Measurements from ENCODE around the gene ATP2A1.

The ATP2A1 gene

DNA sequence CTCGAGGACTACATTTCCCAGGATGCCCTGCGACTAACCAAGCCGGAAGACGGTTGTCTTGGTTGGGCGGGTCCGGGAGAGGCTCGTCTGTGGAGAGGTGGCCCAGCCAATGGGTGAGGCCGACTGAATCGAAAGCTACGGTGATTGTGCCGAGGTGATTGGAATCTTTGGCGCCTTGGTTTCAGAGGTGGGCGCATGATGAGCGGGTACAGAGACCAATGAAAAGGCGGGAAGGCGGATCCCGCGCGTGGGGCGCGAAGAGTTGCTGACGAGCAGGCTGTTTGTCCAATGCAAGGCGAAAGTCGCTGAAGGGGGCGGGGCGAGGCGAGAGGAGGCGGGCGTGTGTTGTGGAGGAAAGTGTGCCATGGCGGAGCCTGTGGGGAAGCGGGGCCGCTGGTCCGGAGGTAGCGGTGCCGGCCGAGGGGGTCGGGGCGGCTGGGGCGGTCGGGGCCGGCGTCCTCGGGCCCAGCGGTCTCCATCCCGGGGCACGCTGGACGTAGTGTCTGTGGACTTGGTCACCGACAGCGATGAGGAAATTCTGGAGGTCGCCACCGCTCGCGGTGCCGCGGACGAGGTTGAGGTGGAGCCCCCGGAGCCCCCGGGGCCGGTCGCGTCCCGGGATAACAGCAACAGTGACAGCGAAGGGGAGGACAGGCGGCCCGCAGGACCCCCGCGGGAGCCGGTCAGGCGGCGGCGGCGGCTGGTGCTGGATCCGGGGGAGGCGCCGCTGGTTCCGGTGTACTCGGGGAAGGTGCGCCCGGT lies 72.5 kb downstream of the ATP2A1 start, which contains the start of gene NFATC2IP (continued):
- TF ChIP-seq ZNF596 (tag by site-specific recombination; IDR thresholded peaks at IDR 0.05) (no peak), ZNF140 (tag by site-specific recombination; IDR thresholded peaks at IDR 0.05) (no peak), HOXC10 (CRISPR knock-in tag; IDR thresholded peaks at IDR 0.05) (no peak), ZNF626 (tag by site-specific recombination; IDR thresholded peaks at IDR 0.05) (no peak), ZSCAN23 (tag by site-specific recombination; IDR thresholded peaks at IDR 0.05) (no peak), ZNF792 (tag by site-specific recombination; IDR thresholded peaks at IDR 0.05) (0 out of 2 replicates have a peak, but pooled peaks have one; percentile 10), ZNF133 (tag by site-specific recombination; IDR thresholded peaks at IDR 0.05) (no peak), ZNF416 (tag by site-specific recombination; IDR thresholded peaks at IDR 0.05) (no peak), MZF1 (tag by site-specific recombination; IDR thresholded peaks at IDR 0.05; ENCODE audit: borderline replicate concordance) (no peak), KLF7 (tag by site-specific recombination; IDR thresholded peaks at IDR 0.05; ENCODE audit: borderline replicate concordance) (0 out of 2 replicates have a peak, but pooled peaks have one; percentile 39), ZNF19 (tag by site-specific recombination; IDR thresholded peaks at IDR 0.05; ENCODE audit: low read depth) (no peak), ZNF423 (tag by site-specific recombination; IDR thresholded peaks at IDR 0.05) (no peak), ZNF777 (tag by site-specific recombination; IDR thresholded peaks at IDR 0.05; ENCODE audit: borderline replicate concordance) (no peak)
- TF ChIP-seq, protein P1, sequence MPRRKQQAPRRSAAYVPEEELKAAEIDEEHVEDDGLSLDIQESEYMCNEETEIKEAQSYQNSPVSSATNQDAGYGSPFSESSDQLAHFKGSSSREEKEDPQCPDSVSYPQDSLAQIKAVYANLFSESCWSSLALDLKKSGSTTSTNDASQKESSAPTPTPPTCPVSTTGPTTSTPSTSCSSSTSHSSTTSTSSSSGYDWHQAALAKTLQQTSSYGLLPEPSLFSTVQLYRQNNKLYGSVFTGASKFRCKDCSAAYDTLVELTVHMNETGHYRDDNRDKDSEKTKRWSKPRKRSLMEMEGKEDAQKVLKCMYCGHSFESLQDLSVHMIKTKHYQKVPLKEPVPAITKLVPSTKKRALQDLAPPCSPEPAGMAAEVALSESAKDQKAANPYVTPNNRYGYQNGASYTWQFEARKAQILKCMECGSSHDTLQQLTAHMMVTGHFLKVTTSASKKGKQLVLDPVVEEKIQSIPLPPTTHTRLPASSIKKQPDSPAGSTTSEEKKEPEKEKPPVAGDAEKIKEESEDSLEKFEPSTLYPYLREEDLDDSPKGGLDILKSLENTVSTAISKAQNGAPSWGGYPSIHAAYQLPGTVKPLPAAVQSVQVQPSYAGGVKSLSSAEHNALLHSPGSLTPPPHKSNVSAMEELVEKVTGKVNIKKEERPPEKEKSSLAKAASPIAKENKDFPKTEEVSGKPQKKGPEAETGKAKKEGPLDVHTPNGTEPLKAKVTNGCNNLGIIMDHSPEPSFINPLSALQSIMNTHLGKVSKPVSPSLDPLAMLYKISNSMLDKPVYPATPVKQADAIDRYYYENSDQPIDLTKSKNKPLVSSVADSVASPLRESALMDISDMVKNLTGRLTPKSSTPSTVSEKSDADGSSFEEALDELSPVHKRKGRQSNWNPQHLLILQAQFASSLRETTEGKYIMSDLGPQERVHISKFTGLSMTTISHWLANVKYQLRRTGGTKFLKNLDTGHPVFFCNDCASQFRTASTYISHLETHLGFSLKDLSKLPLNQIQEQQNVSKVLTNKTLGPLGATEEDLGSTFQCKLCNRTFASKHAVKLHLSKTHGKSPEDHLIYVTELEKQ (tag by site-specific recombination; IDR thresholded peaks at IDR 0.05; ENCODE audit: borderline replicate concordance): no peak
- TF ChIP-seq, protein P2, sequence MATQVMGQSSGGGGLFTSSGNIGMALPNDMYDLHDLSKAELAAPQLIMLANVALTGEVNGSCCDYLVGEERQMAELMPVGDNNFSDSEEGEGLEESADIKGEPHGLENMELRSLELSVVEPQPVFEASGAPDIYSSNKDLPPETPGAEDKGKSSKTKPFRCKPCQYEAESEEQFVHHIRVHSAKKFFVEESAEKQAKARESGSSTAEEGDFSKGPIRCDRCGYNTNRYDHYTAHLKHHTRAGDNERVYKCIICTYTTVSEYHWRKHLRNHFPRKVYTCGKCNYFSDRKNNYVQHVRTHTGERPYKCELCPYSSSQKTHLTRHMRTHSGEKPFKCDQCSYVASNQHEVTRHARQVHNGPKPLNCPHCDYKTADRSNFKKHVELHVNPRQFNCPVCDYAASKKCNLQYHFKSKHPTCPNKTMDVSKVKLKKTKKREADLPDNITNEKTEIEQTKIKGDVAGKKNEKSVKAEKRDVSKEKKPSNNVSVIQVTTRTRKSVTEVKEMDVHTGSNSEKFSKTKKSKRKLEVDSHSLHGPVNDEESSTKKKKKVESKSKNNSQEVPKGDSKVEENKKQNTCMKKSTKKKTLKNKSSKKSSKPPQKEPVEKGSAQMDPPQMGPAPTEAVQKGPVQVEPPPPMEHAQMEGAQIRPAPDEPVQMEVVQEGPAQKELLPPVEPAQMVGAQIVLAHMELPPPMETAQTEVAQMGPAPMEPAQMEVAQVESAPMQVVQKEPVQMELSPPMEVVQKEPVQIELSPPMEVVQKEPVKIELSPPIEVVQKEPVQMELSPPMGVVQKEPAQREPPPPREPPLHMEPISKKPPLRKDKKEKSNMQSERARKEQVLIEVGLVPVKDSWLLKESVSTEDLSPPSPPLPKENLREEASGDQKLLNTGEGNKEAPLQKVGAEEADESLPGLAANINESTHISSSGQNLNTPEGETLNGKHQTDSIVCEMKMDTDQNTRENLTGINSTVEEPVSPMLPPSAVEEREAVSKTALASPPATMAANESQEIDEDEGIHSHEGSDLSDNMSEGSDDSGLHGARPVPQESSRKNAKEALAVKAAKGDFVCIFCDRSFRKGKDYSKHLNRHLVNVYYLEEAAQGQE (tag by site-specific recombination; IDR thresholded peaks at IDR 0.05): no peak
- TF ChIP-seq, protein P3, sequence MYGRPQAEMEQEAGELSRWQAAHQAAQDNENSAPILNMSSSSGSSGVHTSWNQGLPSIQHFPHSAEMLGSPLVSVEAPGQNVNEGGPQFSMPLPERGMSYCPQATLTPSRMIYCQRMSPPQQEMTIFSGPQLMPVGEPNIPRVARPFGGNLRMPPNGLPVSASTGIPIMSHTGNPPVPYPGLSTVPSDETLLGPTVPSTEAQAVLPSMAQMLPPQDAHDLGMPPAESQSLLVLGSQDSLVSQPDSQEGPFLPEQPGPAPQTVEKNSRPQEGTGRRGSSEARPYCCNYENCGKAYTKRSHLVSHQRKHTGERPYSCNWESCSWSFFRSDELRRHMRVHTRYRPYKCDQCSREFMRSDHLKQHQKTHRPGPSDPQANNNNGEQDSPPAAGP (tag by site-specific recombination; IDR thresholded peaks at IDR 0.05): no peak; the same call in none of the 2 replicates
- TF ChIP-seq, protein P4, sequence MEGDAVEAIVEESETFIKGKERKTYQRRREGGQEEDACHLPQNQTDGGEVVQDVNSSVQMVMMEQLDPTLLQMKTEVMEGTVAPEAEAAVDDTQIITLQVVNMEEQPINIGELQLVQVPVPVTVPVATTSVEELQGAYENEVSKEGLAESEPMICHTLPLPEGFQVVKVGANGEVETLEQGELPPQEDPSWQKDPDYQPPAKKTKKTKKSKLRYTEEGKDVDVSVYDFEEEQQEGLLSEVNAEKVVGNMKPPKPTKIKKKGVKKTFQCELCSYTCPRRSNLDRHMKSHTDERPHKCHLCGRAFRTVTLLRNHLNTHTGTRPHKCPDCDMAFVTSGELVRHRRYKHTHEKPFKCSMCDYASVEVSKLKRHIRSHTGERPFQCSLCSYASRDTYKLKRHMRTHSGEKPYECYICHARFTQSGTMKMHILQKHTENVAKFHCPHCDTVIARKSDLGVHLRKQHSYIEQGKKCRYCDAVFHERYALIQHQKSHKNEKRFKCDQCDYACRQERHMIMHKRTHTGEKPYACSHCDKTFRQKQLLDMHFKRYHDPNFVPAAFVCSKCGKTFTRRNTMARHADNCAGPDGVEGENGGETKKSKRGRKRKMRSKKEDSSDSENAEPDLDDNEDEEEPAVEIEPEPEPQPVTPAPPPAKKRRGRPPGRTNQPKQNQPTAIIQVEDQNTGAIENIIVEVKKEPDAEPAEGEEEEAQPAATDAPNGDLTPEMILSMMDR (tag by site-specific recombination; IDR thresholded peaks at IDR 0.05): no peak
- TF ChIP-seq, protein P5, sequence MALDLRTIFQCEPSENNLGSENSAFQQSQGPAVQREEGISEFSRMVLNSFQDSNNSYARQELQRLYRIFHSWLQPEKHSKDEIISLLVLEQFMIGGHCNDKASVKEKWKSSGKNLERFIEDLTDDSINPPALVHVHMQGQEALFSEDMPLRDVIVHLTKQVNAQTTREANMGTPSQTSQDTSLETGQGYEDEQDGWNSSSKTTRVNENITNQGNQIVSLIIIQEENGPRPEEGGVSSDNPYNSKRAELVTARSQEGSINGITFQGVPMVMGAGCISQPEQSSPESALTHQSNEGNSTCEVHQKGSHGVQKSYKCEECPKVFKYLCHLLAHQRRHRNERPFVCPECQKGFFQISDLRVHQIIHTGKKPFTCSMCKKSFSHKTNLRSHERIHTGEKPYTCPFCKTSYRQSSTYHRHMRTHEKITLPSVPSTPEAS (tag by site-specific recombination; IDR thresholded peaks at IDR 0.05): no peak
- TF ChIP-seq, protein P6, sequence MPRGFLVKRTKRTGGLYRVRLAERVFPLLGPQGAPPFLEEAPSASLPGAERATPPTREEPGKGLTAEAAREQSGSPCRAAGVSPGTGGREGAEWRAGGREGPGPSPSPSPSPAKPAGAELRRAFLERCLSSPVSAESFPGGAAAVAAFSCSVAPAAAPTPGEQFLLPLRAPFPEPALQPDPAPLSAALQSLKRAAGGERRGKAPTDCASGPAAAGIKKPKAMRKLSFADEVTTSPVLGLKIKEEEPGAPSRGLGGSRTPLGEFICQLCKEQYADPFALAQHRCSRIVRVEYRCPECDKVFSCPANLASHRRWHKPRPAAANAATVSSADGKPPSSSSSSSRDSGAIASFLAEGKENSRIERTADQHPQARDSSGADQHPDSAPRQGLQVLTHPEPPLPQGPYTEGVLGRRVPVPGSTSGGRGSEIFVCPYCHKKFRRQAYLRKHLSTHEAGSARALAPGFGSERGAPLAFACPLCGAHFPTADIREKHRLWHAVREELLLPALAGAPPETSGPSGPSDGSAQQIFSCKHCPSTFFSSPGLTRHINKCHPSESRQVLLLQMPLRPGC (tag by site-specific recombination; IDR thresholded peaks at IDR 0.05): no peak
- TF ChIP-seq, protein P7, sequence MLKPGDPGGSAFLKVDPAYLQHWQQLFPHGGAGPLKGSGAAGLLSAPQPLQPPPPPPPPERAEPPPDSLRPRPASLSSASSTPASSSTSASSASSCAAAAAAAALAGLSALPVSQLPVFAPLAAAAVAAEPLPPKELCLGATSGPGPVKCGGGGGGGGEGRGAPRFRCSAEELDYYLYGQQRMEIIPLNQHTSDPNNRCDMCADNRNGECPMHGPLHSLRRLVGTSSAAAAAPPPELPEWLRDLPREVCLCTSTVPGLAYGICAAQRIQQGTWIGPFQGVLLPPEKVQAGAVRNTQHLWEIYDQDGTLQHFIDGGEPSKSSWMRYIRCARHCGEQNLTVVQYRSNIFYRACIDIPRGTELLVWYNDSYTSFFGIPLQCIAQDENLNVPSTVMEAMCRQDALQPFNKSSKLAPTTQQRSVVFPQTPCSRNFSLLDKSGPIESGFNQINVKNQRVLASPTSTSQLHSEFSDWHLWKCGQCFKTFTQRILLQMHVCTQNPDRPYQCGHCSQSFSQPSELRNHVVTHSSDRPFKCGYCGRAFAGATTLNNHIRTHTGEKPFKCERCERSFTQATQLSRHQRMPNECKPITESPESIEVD (tag by site-specific recombination; IDR thresholded peaks at IDR 0.05): no peak
- TF ChIP-seq, protein P8, sequence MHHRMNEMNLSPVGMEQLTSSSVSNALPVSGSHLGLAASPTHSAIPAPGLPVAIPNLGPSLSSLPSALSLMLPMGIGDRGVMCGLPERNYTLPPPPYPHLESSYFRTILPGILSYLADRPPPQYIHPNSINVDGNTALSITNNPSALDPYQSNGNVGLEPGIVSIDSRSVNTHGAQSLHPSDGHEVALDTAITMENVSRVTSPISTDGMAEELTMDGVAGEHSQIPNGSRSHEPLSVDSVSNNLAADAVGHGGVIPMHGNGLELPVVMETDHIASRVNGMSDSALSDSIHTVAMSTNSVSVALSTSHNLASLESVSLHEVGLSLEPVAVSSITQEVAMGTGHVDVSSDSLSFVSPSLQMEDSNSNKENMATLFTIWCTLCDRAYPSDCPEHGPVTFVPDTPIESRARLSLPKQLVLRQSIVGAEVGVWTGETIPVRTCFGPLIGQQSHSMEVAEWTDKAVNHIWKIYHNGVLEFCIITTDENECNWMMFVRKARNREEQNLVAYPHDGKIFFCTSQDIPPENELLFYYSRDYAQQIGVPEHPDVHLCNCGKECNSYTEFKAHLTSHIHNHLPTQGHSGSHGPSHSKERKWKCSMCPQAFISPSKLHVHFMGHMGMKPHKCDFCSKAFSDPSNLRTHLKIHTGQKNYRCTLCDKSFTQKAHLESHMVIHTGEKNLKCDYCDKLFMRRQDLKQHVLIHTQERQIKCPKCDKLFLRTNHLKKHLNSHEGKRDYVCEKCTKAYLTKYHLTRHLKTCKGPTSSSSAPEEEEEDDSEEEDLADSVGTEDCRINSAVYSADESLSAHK (tag by site-specific recombination; IDR thresholded peaks at IDR 0.05): no peak
